Measurements from ENCODE around the gene NEU4. TPM values are rescaled to one million over a fixed set of nuclear protein-coding genes. Genes with fewer than 3 reads are reported as not detected.

Gene NEU4
- total RNA-seq, 1 donor from 2014 or later = 0.09 TPM

GRCh38 chr2:241844066-241844728 lies 35.2 kb downstream of the NEU4 start:
- H3K9me3 Mint-ChIP-seq (ENCODE audit: unreplicated experiment) = no peaks in the 10 kb centered on the region
- peak; percentile 34 for DNase-seq (ENCODE audit: low read depth)
- H3K27ac Mint-ChIP-seq (ENCODE audit: unreplicated experiment) = no peak overlapping the region
- no peak for FAIRE-seq
- H3K4me3 Mint-ChIP-seq (ENCODE audit: unreplicated experiment) = peak overlapping the region; percentile 70
- H3K36me3 ChIP-seq (ENCODE audit: insufficient read depth, low read length) = no peaks in the 10 kb centered on the region
- no peak overlapping the region for H3K4me3 ChIP-seq (ENCODE audit: insufficient read depth, low read depth, low read length)
- H3K4me1 ChIP-seq (ENCODE audit: insufficient read depth, low read length) = no peaks in the 10 kb centered on the region
- H2AFZ ChIP-seq (ENCODE audit: low read depth, low read length) = peak overlapping the region; percentile 60
- TF ChIP-seq, protein P1, sequence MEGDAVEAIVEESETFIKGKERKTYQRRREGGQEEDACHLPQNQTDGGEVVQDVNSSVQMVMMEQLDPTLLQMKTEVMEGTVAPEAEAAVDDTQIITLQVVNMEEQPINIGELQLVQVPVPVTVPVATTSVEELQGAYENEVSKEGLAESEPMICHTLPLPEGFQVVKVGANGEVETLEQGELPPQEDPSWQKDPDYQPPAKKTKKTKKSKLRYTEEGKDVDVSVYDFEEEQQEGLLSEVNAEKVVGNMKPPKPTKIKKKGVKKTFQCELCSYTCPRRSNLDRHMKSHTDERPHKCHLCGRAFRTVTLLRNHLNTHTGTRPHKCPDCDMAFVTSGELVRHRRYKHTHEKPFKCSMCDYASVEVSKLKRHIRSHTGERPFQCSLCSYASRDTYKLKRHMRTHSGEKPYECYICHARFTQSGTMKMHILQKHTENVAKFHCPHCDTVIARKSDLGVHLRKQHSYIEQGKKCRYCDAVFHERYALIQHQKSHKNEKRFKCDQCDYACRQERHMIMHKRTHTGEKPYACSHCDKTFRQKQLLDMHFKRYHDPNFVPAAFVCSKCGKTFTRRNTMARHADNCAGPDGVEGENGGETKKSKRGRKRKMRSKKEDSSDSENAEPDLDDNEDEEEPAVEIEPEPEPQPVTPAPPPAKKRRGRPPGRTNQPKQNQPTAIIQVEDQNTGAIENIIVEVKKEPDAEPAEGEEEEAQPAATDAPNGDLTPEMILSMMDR (IDR thresholded peaks at IDR 0.05; ENCODE audit: insufficient read depth, low read depth, low read length) = no peak
- TF ChIP-seq EZH2 (IDR thresholded peaks at IDR 0.05; ENCODE audit: insufficient read depth, low read length) = no peak
- peaks cover 26% of the 10 kb centered on the region for H3K27me3 Mint-ChIP-seq (ENCODE audit: low read depth, unreplicated experiment)
- peak overlapping the region; percentile 82 for H3K4me2 ChIP-seq (ENCODE audit: low read length)
- H3K4me1 Mint-ChIP-seq (ENCODE audit: low read depth, unreplicated experiment) = no peaks in the 10 kb centered on the region
- no peaks in the 10 kb centered on the region for H3K9me3 ChIP-seq (ENCODE audit: insufficient read depth, low read depth, low read length)
- no peaks in the 10 kb centered on the region for H3K79me2 ChIP-seq (ENCODE audit: insufficient read depth, low read length)
- peaks cover 19% of the 10 kb centered on the region for H3K27me3 ChIP-seq (ENCODE audit: insufficient read depth, low read length)
- H3K27ac ChIP-seq (ENCODE audit: low read depth, low read length) = no peak overlapping the region
- H3K36me3 Mint-ChIP-seq (ENCODE audit: low read depth, unreplicated experiment) = peaks cover 2% of the 10 kb centered on the region
- H4K20me1 ChIP-seq (ENCODE audit: insufficient read depth, low read length) = no peaks in the 10 kb centered on the region
- H3K9ac ChIP-seq (ENCODE audit: low read length) = peak overlapping the region; percentile 67

DNA sequence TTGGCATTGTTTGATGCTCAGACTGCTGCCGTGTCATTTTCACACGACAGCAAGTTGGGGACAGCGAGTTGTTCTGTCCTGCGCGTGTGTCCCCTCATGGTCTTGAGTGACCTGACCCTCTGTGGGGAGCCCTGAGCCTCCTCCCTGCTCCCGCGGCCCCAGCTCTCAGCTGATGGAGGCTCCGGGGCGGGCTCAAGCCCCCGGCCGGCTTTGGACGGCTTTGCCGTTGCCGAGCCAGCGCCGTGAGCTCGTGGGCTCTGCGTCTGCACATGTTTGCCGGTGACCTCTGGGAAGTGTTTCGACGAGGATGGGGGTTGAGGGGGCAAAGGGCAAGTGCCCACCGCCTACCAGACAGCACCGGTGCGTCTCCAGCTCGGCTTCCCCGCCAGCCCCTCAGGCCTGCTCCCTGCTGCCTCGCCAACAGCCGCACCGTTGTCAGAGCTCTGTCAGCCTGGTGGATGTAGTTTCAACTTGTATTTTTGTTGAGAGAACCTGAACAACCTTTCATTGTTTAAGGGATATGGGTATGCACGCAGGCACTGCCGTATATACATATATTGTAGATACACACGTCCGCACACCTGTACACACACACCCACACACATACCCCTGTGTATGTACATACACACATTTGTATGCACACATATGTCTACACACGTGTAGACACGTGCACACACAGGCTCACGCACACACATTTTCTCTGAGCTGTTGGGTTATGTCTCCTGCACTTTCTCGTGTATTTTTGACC lies 36.0 kb downstream of the NEU4 start:
- Histone ChIP-seq H3K9me3 (ENCODE audit: insufficient read depth, low read depth, low read length) (no peaks in the 10 kb centered on the region), H3K79me2 (ENCODE audit: insufficient read depth, low read length) (no peaks in the 10 kb centered on the region), H3K36me3 (ENCODE audit: insufficient read depth, low read length) (no peaks in the 10 kb centered on the region), H3K9ac (ENCODE audit: low read length) (no peak overlapping the region), H3K27me3 (ENCODE audit: insufficient read depth, low read length) (peaks cover 16% of the 10 kb centered on the region), H4K20me1 (ENCODE audit: insufficient read depth, low read length) (no peaks in the 10 kb centered on the region), H2AFZ (ENCODE audit: low read depth, low read length) (no peak overlapping the region), H3K4me1 (ENCODE audit: insufficient read depth, low read length) (no peaks in the 10 kb centered on the region), H3K4me2 (ENCODE audit: low read length) (peak overlapping the region; percentile 82), H3K4me3 (ENCODE audit: insufficient read depth, low read depth, low read length) (no peak overlapping the region), H3K27ac (ENCODE audit: low read depth, low read length) (no peak overlapping the region)
- DNase-seq (ENCODE audit: low read depth) = no peak
- no peaks in the 10 kb centered on the region for H3K9me3 Mint-ChIP-seq (ENCODE audit: unreplicated experiment)
- no peaks in the 10 kb centered on the region for H3K4me1 Mint-ChIP-seq (ENCODE audit: low read depth, unreplicated experiment)
- H3K27me3 Mint-ChIP-seq (ENCODE audit: low read depth, unreplicated experiment) = peaks cover 26% of the 10 kb centered on the region
- H3K4me3 Mint-ChIP-seq (ENCODE audit: unreplicated experiment) = no peak overlapping the region
- H3K36me3 Mint-ChIP-seq (ENCODE audit: low read depth, unreplicated experiment) = peaks cover 2% of the 10 kb centered on the region
- no peak for TF ChIP-seq EZH2 (IDR thresholded peaks at IDR 0.05; ENCODE audit: insufficient read depth, low read length)
- TF ChIP-seq, protein P1 (IDR thresholded peaks at IDR 0.05; ENCODE audit: insufficient read depth, low read depth, low read length) = no peak
- no peak overlapping the region for H3K27ac Mint-ChIP-seq (ENCODE audit: unreplicated experiment)
- FAIRE-seq = no peak

DNA sequence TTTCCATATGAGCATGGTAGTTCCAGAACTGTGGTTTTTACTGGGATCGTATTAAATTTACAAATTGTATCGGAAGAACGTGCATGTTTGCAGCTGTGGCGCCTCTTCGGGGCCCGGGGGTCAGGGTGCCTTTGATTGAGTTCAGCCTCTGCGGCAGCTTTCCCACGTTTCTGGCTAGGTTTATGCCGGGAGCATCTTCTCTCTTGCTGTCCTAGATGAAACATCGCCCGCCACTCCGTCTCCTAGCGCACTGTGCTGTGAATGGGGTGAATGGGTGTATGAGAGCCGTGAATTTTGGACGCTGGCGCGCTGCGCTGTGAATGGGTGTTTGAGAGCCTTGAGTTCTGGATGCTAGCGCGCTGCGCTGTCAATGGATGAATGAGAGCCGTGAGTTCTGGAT lies 37.4 kb downstream of the NEU4 start:
- H3K4me3 Mint-ChIP-seq (ENCODE audit: unreplicated experiment) = no peak overlapping the region
- no peaks in the 10 kb centered on the region for H3K79me2 ChIP-seq (ENCODE audit: insufficient read depth, low read length)

More for the DNA sequence above, 37.4 kb downstream of the NEU4 start:
- Mint-ChIP-seq H3K27ac (ENCODE audit: unreplicated experiment) (no peak overlapping the region), H3K27me3 (ENCODE audit: low read depth, unreplicated experiment) (peaks cover 26% of the 10 kb centered on the region), H3K9me3 (ENCODE audit: unreplicated experiment) (no peaks in the 10 kb centered on the region), H3K4me1 (ENCODE audit: low read depth, unreplicated experiment) (no peaks in the 10 kb centered on the region), H3K36me3 (ENCODE audit: low read depth, unreplicated experiment) (peaks cover 2% of the 10 kb centered on the region)
- no peaks in the 10 kb centered on the region for H3K4me1 ChIP-seq (ENCODE audit: insufficient read depth, low read length)
- H2AFZ ChIP-seq (ENCODE audit: low read depth, low read length) = no peak overlapping the region
- no peaks in the 10 kb centered on the region for H3K9me3 ChIP-seq (ENCODE audit: insufficient read depth, low read depth, low read length)
- DNase-seq (ENCODE audit: low read depth) = no peak
- H4K20me1 ChIP-seq (ENCODE audit: insufficient read depth, low read length) = no peaks in the 10 kb centered on the region
- no peak overlapping the region for H3K4me2 ChIP-seq (ENCODE audit: low read length)
- H3K27me3 ChIP-seq (ENCODE audit: insufficient read depth, low read length) = peaks cover 16% of the 10 kb centered on the region
- H3K36me3 ChIP-seq (ENCODE audit: insufficient read depth, low read length) = no peaks in the 10 kb centered on the region
- FAIRE-seq = no peak
- no peak overlapping the region for H3K27ac ChIP-seq (ENCODE audit: low read depth, low read length)
- no peak for TF ChIP-seq EZH2 (IDR thresholded peaks at IDR 0.05; ENCODE audit: insufficient read depth, low read length)
- TF ChIP-seq, protein P1 (IDR thresholded peaks at IDR 0.05; ENCODE audit: insufficient read depth, low read depth, low read length) = no peak
- H3K4me3 ChIP-seq (ENCODE audit: insufficient read depth, low read depth, low read length) = no peak overlapping the region
- no peak overlapping the region for H3K9ac ChIP-seq (ENCODE audit: low read length)

All from astrocyte (in vitro differentiated cells and primary cell).